Cardiac fibroblast (primary cell): ENCODE data around the gene FIS1.

ENCODE experiments used
- DNase-seq, 2 donors: peaks; one replicate each; pipeline versions ENCODE4 v3.0.0 to v3.0.0-alpha.2; 2010; ENCODE audit warnings: low read depth in 2 of 2
- H3K4me3 ChIP-seq, 2 donors: replicated peaks in 1 of 2; 1 replicate in 1 of 2; 2 replicates in 1 of 2; pipeline ENCODE4 v1.5.1; 2011; ENCODE audit warnings: low read depth in 2 of 2, low read length in 2 of 2, mild to moderate bottlenecking in 2 of 2, moderate library complexity in 1 of 2
- TF ChIP-seq, protein P1 (sequence below): IDR thresholded peaks from one replicate; pipeline ENCODE4 v1.5.1; 2011; ENCODE audit warnings: low read depth, mild to moderate bottlenecking, low read length, inconsistent platforms

FIS1 gene

GRCh38 chr7:101250324-101250723, 5.4 kb upstream of the FIS1 start:
- no peak overlapping the region for H3K4me3 ChIP-seq
- TF ChIP-seq, protein P1, sequence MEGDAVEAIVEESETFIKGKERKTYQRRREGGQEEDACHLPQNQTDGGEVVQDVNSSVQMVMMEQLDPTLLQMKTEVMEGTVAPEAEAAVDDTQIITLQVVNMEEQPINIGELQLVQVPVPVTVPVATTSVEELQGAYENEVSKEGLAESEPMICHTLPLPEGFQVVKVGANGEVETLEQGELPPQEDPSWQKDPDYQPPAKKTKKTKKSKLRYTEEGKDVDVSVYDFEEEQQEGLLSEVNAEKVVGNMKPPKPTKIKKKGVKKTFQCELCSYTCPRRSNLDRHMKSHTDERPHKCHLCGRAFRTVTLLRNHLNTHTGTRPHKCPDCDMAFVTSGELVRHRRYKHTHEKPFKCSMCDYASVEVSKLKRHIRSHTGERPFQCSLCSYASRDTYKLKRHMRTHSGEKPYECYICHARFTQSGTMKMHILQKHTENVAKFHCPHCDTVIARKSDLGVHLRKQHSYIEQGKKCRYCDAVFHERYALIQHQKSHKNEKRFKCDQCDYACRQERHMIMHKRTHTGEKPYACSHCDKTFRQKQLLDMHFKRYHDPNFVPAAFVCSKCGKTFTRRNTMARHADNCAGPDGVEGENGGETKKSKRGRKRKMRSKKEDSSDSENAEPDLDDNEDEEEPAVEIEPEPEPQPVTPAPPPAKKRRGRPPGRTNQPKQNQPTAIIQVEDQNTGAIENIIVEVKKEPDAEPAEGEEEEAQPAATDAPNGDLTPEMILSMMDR = no peak
- no peak for DNase-seq

- no peak overlapping the region for H3K4me3 ChIP-seq
- TF ChIP-seq, protein P1 = no peak
- DNase-seq = no peak
These were observed 3.4 kb upstream of the FIS1 start for GRCh38 chr7:101248276-101248675.

DNA sequence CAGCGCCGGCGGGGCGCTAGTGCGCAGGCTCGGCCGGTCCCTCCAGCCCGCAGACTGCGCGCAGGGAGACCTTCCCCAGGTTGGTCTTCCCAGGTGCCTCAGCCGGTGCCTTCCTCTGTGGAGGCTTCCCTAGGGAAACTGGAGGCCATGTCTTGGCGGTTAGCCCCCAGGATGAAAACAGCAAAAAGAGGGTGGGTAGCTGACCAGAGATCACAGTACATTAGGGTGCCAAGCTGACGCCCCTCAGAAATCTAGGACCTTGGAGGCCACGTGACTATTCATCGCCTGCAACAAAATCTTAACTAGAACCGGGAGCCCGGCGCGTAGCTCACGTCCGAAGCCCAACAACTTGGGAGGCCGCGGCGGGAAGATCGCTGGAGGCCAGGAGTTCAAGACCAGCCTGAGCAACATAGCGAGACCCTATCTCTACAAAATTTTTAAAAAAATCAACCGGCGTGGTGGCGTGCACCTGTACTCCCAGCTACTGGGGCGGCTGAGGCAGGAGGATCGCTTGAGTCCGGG, 327 bp upstream of the FIS1 start:
- peak in 1 of 2 donors; percentile 20 for DNase-seq
- TF ChIP-seq, protein P1 = no peak
- H3K4me3 ChIP-seq = peak overlapping the region; percentile 94 to 97

DNA sequence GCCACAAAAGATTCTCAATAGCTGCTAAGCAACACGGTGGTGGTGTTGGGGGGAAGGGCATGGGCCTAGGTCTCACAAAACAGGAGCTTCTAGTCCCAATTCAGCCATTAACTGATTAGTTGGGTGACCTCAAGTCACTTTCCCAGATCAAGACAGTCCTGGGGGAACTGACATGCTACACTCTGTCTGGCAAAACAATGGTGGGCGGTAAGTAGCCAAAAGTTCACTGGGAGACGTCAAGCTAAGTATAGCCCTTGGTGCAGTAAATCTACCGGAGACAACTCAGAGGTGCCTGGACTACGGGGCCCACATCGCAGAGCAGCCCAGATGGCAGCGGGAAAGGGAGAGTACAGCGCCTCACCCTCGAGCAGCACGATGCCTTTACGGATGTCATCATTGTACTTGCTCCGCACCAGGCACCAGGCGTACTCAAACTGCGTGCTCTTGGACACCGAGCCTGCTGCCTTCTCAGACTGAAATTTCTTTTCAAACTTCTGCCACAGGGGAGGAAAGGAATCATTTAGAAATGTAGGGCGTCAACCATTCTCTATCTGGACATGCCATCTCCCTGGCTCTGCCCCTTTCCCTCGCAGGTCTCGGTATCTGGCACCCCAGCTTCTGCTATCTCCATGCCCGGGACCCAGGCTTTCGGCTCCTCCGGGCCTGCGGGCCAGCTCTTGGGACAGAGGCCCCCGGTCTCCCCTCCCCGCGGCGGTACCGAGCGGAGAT, 1.1 kb downstream of the FIS1 start:
- DNase-seq = peak; percentile 24 to 51
- TF ChIP-seq, protein P1 = no peak
- peak overlapping the region; percentile 94 to 97 for H3K4me3 ChIP-seq

- DNase-seq = no peak
- no peak overlapping the region for H3K4me3 ChIP-seq
- TF ChIP-seq, protein P1 = no peak
These were observed 3.2 kb downstream of the FIS1 start for GRCh38 chr7:101241443-101242349.

- no peak overlapping the region for H3K4me3 ChIP-seq
- DNase-seq = peak in 1 of 2 donors; percentile 22
These were observed 3.9 kb downstream of the FIS1 start for GRCh38 chr7:101241015-101241363.

More at GRCh38 chr7:101241015-101241363, 3.9 kb downstream of the FIS1 start:
- TF ChIP-seq, protein P1 = no peak
